NCI-H2196 treated with DMSO at 0.1 percent for 48 hours (cell line): ENCODE results near the gene MOSPD2.

ENCODE experiments used
- DNase-seq: peaks from one replicate; lab custom pipeline; 2025; ENCODE audit not compliant: unreplicated experiment; lab: John Stamatoyannopoulos, UW

MOSPD2 gene

GRCh38 chrX:14872851-14873675, at the start of gene MOSPD2, which contains the start of gene FANCB:
TSS of gene MOSPD2 (plus strand) at chrX:14873421. CDS start at chrX:14873529, 108 bp downstream.
TSS of gene FANCB (minus strand) at chrX:14873069. CDS start at chrX:14865510, 7,559 bp downstream.
- DNase-seq, result peak; percentile 89

DNA sequence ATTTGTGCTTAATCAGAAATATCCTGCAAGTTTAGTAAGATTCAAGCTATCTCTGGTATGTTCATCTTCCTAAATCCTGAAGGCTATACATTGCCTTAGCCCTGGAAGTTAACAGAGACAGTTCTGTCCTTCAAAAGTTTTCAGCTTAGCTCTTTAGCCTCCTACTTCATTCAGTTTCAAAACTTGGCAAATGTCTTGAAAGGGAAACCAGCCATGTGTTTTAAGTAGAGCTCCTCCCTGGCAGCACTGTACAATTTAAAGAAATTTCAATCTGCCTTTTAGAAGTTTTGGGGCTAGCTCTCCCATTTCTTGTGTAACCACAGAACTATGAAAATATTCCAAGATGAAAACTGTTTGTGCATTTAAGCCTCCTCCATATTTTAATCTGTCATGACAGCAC, 47.4 kb upstream of the MOSPD2 start:
- DNase-seq, result no peak

DNA sequence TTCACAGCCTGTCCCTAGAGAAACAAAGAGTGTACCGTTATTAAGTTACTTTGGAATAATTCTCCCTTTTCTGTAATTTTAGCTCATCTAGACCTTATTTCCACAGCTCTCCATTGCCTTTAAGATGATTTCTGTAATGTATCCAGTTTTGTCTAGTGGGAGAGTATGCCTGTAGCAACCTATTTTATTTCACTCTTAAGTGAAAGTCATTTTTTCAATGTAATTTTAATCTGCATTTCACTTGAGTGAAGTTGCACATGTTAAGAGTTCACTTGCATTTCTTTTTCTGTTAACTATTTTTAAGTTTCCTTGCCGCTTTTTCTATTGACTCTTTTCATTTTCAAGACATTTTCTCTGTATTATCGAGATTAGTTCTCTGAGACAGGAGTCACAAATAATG, 46.9 kb upstream of the MOSPD2 start:
- no peak for DNase-seq

- DNase-seq, result no peak
Measured at GRCh38 chrX:14829643-14830042, 43.6 kb upstream of the MOSPD2 start.

DNA sequence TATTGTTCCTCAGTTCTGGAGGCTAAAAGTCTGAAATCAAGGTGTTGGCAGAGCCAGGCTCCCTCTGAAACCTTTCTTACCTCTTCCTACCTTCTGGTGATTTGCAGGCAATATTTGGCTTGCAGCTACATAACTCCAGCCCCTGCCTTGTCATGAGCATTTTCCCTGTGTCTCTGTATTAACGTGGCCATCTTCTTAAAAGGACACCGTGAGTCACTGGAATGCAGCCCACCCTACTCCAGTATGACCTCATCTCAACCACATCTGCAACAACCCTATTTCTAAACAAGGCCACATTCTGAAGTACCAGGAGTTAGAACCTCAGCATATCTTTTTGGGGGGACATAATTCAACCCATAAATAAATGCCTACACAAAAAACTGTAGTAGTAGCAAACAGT, 41.1 kb upstream of the MOSPD2 start:
- DNase-seq, result no peak

DNA sequence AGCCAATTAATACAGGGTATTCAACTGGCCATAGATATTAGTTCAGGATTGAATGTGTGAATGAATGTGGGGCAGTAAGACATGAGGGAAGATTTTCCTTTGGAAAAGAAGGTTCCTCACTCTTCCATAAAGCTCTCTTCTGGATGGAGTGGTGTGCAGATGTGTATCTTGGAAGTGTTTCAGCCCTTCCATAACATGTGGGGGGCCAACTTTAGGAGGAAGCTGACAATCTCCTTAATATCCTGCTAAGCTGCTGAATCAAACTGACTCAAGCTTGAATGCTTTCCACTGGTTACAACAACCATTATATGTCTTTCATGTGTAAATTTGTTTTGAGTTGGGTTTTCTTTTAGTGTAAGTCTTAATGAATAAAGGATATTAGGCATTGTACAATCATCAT, 40.6 kb upstream of the MOSPD2 start:
- no peak for DNase-seq

DNA sequence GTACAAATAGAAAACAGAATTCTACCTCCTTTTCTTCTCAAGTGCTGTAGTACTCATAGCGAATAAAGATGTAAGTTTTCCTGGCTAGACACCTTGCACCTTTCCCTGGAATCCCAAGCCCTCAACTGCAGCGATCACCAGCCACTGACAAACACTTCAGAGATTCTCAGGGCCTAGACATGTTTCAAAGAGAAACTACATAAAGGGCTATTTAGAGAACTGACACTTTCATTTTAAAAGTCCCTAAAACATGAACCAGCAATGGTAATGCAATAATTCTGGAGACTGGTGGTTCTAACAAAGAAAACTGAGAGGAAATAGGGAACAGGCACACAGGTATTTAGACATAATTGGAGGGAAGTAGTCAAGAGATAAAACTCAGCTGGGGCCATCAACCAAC, 36.1 kb upstream of the MOSPD2 start:
- no peak for DNase-seq

GRCh38 chrX:14843666-14844065, 29.6 kb upstream of the MOSPD2 start:
- no peak for DNase-seq

GRCh38 chrX:14851526-14851925, 21.7 kb upstream of the MOSPD2 start:
- no peak for DNase-seq

GRCh38 chrX:14864631-14865030, 8.6 kb upstream of the MOSPD2 start:
- no peak for DNase-seq

- no peak for DNase-seq
Measured at GRCh38 chrX:14865201-14865600, 8.0 kb upstream of the MOSPD2 start.

DNA sequence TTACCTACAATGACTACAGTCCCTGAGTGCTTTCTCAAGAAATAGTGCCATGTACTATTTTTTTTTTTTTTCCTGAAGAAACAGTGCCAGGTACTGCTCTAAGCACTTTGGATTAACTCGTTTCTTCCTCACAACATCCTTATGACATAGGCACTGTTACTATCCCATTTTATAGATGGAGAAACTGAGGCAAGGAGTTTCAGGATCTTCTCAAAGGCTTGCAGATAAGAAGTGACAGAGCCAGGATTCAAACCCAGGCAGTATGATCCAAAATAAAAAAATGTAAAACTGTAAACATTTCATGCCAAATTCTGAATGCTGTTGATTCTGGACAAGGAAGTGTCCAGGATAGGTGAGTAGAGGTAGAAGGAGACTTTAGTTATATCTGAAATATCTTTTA, 1.5 kb upstream of the MOSPD2 start:
- DNase-seq, result no peak

DNA sequence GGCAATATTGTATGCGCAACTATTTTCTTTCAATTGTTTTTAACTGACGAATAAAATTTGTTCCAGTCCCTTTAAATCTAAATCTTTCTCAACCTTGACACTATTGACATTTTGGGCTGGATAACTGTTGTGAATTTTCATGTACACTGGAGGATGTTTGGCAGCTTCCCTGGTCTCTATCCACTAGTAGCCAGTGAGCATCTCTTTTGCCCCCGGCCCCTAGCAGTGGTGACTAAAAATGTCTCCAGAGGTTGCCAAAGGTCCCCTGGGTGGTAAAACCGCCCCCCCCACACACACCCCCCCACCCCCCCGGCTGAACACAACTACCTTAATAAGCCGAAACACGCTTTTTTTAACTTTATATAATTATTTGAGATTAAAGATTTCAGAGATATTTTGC, 866 bp upstream of the MOSPD2 start:
- DNase-seq, result no peak

DNA sequence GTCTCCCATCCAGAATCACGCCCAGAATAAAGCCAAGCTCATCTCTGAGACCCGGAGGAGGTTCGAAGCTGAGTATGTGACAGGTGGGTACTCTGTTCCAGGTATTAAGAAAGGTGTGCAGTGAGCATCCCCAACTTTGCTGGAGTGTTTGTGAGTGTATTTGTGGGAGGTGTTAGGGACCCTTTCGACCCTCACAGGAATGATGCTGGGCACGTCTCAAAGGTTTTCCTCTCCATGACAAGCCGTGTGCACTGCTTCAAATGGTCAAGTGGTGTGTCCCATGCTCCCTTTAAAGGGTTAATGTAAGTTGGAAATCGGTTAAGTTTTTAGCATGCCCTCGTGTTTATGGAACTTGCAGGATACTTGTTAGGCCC, 442 bp downstream of the MOSPD2 start:
- no peak for DNase-seq

GRCh38 chrX:14875624-14876023, 2.4 kb downstream of the MOSPD2 start:
- no peak for DNase-seq

GRCh38 chrX:14883826-14884225, 10.6 kb downstream of the MOSPD2 start:
- DNase-seq, result no peak

DNA sequence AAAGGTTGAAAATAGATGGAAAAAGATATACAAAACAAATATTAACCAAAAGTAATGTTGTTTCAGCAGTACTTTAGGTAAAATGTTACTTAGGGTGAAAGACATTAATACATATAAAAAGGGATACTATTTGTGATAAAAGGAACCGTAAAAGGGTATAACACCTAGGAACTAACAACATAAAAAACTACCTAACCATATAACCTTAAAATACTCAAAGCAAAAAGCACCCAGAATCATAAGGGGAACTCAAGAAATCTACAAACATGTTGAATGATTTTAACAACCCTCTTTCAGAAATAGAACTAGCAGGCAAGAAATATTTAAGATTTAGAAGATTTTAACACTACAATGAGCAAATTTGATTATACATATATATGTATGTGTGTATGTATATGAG, 11.5 kb downstream of the MOSPD2 start:
- no peak for DNase-seq

DNA sequence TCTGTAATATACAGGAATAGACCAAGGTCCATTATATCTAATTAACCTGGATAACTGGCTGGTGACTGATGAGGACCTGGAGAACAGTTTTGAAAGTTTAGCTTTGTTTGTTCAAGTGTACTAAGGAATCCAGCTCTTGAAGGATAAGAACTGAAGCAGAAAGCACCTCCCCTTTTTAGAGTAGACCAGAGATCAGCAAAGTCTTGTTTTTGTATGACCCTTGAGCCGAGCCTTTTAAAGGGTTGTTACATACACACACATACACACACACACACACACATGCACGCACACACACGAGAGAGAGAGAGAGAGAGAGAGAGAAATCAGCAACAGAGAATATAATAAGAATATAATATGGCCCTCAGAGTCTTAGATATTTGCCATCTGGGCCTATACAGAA, 13.0 kb downstream of the MOSPD2 start:
- DNase-seq, result no peak

DNA sequence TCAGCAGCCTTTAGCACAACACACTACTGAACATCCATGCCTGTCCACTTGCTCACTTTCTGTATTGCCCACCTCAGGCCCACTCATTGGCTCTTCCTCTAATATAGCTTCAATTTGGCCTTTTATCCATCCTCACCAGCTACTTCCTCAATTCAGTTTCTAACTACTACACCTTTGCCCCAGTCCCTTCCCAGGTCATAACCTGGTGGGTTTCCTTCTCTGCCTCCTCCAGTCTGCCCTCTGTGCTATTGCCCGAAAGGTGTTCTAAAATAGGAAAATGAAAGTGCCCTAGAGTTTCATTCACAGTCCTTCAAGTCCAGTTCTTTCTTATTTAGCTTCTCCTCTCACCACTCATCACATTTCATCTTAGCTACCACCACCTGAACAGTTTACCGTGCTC, 23.1 kb downstream of the MOSPD2 start:
- no peak for DNase-seq

GRCh38 chrX:14897042-14897441, 23.8 kb downstream of the MOSPD2 start:
- no peak for DNase-seq

- no peak for DNase-seq
Measured at GRCh38 chrX:14899607-14900006, 26.4 kb downstream of the MOSPD2 start.

DNA sequence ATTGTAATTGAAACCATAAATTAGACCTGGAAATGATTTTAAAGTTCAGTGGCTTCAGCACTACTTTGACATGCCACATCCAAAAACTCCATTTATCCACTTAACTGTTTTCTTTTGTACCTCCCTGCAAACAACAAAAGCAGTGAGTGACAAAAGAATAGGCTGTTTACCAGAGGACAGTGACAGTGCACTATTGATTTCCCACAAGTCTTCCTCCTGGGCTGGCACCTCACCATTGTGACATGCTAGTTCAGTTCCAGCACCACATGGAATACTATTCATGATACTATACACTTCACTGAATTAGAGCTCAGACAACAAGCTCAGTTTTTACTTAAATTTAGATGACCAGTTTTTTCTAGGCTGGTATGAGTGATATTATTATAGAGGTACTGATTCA, 29.3 kb downstream of the MOSPD2 start:
- DNase-seq, result no peak

GRCh38 chrX:14903891-14904290, 30.7 kb downstream of the MOSPD2 start:
- no peak for DNase-seq
